Measurements from ENCODE around the gene BMP7.
"Not testable (repeated sequence)": the region's sequence is repeated elsewhere in the genome, so short reads cannot be mapped to it uniquely, and the experiment has no call there.

BMP7 gene

GRCh38 chr20:57248132-57248797, 18.2 kb downstream of the BMP7 start:
- no peak for DNase-seq

GRCh38 chr20:57247292-57247965, 19.0 kb downstream of the BMP7 start:
- DNase-seq: no peak

GRCh38 chr20:57245997-57246396, 20.4 kb downstream of the BMP7 start:
- DNase-seq: no peak

GRCh38 chr20:57244627-57245214, 21.7 kb downstream of the BMP7 start:
- DNase-seq: no peak

- no peak for DNase-seq
Measured at GRCh38 chr20:57244221-57244585, 22.2 kb downstream of the BMP7 start.

GRCh38 chr20:57243480-57244220, 22.8 kb downstream of the BMP7 start:
- DNase-seq: no peak

GRCh38 chr20:57242414-57242813, 24.0 kb downstream of the BMP7 start:
- DNase-seq: no peak

- no peak for DNase-seq
Measured at GRCh38 chr20:57241363-57241991, 25.0 kb downstream of the BMP7 start.

- DNase-seq: no peak
Measured at GRCh38 chr20:57240581-57241362, 25.7 kb downstream of the BMP7 start.

- not testable (repeated sequence) for DNase-seq
Measured at GRCh38 chr20:57239725-57240124, 26.7 kb downstream of the BMP7 start.

- not testable (repeated sequence) for DNase-seq
Measured at GRCh38 chr20:57239324-57239723, 27.1 kb downstream of the BMP7 start.

GRCh38 chr20:57238089-57238488, 28.4 kb downstream of the BMP7 start:
- DNase-seq: no peak

- DNase-seq: no peak
Measured at GRCh38 chr20:57237585-57237953, 28.9 kb downstream of the BMP7 start.

GRCh38 chr20:57236813-57237584, 29.4 kb downstream of the BMP7 start:
- DNase-seq: no peak

- no peak for DNase-seq
Measured at GRCh38 chr20:57234556-57235251, 31.7 kb downstream of the BMP7 start.

GRCh38 chr20:57231951-57232428, 34.5 kb downstream of the BMP7 start:
- DNase-seq: no peak

GRCh38 chr20:57231161-57231560, 35.3 kb downstream of the BMP7 start:
- DNase-seq: no peak

GRCh38 chr20:57230247-57230646, 36.2 kb downstream of the BMP7 start:
- no peak for DNase-seq

- no peak for DNase-seq
Measured at GRCh38 chr20:57229490-57229889, 37.0 kb downstream of the BMP7 start.

- DNase-seq: no peak
Measured at GRCh38 chr20:57225830-57226229, 40.6 kb downstream of the BMP7 start.

Measured in NCI-H524 (cell line).